ENCODE results near the gene BNC1.
A peak's percentile ranks its signal among the peaks of the same experiment; 100 is the strongest.

BNC1 gene, protein sequence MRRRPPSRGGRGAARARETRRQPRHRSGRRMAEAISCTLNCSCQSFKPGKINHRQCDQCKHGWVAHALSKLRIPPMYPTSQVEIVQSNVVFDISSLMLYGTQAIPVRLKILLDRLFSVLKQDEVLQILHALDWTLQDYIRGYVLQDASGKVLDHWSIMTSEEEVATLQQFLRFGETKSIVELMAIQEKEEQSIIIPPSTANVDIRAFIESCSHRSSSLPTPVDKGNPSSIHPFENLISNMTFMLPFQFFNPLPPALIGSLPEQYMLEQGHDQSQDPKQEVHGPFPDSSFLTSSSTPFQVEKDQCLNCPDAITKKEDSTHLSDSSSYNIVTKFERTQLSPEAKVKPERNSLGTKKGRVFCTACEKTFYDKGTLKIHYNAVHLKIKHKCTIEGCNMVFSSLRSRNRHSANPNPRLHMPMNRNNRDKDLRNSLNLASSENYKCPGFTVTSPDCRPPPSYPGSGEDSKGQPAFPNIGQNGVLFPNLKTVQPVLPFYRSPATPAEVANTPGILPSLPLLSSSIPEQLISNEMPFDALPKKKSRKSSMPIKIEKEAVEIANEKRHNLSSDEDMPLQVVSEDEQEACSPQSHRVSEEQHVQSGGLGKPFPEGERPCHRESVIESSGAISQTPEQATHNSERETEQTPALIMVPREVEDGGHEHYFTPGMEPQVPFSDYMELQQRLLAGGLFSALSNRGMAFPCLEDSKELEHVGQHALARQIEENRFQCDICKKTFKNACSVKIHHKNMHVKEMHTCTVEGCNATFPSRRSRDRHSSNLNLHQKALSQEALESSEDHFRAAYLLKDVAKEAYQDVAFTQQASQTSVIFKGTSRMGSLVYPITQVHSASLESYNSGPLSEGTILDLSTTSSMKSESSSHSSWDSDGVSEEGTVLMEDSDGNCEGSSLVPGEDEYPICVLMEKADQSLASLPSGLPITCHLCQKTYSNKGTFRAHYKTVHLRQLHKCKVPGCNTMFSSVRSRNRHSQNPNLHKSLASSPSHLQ

DNA sequence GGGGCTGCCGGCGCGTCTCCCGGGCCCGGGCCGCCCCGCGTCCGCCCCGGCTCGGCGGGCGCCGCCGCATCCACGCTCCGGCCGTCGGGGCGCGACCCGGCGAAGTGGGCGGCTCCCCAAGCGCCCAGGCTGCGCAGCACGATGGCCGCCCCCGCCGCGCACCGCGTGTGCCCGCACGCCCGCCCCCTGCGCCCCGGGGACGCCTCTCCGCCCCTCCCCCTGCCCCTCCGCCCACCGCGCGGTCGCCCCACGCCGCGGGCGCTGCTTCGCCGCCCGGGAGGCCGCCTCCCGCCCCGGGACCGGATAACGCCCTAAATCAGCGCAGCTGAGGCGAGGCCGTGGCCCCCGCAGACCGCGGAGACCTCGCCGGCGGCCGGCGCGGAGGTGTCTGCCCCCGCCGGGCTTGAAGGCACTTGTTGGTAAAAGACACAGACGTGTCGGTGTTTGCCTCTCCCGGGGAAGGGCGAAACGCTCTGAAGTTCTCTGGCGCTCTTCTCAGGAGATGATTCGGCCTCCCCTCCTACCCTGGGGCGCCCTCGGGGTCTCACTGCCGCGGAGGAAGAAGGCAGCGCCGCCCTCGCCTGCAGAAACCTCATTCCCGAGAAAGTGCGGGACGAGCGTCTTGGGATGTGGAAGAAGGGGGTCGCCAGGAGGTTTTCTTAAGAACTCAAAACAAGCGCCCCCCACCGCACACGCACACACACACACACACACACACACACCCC, at the start of gene BNC1:
TSS of gene BNC1 (minus strand) at position 106 of the 725 bp plus-strand sequence. CDS start at position 70, 36 bp downstream.
- no peak within 1 kb of the TSS for H3K27ac ChIP-seq
- H3K9ac ChIP-seq: no peak within 1 kb of the TSS
- H3K27me3 ChIP-seq: no peaks in the 10 kb centered on the region
- no peak for TF ChIP-seq Cebpa-rat (IDR thresholded peaks at IDR 0.05)
- no peaks in the 10 kb centered on the region for H3K4me1 ChIP-seq
- no peaks in the 10 kb centered on the region for H3K36me3 ChIP-seq
- no peak within 1 kb of the TSS for H3K4me2 ChIP-seq
- no peaks in the 10 kb centered on the region for H4K20me1 ChIP-seq
- no peak within 1 kb of the TSS for H3K4me3 ChIP-seq
- peaks cover 13 to 26% (median 19%) of the 10 kb centered on the region in 11 experiments for H3K9me3 ChIP-seq (replicated peaks in 1 of 11)

DNA sequence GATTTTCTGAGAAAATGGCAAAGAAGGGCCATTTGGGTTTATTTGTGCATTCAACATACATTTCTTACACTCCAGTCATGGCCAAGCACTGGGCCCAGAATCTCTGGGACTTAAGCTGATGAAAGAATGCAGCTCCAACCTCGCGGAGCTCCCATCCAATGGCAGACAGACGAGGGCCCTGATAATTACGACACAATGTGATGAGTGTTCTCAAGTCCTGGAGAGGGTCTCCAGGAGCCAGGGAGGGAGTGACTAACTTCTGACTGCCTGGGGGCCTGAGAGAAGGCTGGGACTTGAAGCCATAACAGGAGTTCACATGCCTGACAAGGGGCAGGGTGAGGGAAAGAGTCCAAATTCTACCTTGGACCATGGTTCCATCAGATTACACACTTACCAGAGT, 42.6 kb upstream of the BNC1 start:
- H3K36me3 ChIP-seq: no peaks in the 10 kb centered on the region
- peaks cover 0 to 13% (median 3%) of the 10 kb centered on the region in 10 experiments; a peak in 9 of 20 replicates for H3K4me1 ChIP-seq
- no peaks in the 10 kb centered on the region for H4K20me1 ChIP-seq
- no peak for TF ChIP-seq Cebpa-rat (IDR thresholded peaks at IDR 0.05)
- H3K27me3 ChIP-seq: no peaks in the 10 kb centered on the region
- no peak overlapping the region for H3K9ac ChIP-seq
- 0 out of 22 replicates have a peak, but pooled peaks cover 0 to 7% (median 0%) of the 10 kb centered on the region in 11 experiments for H3K9me3 ChIP-seq (replicated peaks in 1 of 11)
- no peak overlapping the region for H3K27ac ChIP-seq
- H3K4me2 ChIP-seq: no peak overlapping the region
- H3K4me3 ChIP-seq: no peak overlapping the region

DNA sequence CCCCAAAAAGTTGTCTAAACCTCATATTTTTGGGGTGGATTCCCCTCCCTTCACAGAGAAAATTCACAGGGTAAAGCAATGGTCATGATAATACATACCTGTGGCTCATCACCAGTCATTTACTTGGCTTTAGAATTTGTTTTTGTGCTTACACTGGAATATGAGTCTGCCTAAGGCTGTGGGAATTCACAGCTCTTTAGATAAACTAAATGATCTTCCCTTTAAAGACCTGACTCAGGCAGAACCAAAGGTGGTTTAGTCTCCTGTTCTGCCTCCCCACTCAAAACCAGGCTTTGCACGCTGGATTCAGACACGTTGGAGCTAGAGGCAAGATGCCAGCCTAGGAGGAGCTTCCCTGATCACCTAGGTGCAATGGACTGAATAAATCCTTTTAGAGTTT, 40.3 kb upstream of the BNC1 start:
- no peak overlapping the region for H3K9ac ChIP-seq
- no peaks in the 10 kb centered on the region for H3K36me3 ChIP-seq
- H3K4me2 ChIP-seq: no peak overlapping the region
- no peak for TF ChIP-seq Cebpa-rat (IDR thresholded peaks at IDR 0.05)
- H3K4me1 ChIP-seq: peaks cover 0 to 13% (median 3%) of the 10 kb centered on the region in 10 experiments; a peak in 9 of 20 replicates
- H3K4me3 ChIP-seq: no peak overlapping the region
- 0 out of 22 replicates have a peak, but pooled peaks cover 0 to 7% (median 0%) of the 10 kb centered on the region in 11 experiments for H3K9me3 ChIP-seq (replicated peaks in 1 of 11)
- H4K20me1 ChIP-seq: no peaks in the 10 kb centered on the region
- no peaks in the 10 kb centered on the region for H3K27me3 ChIP-seq
- H3K27ac ChIP-seq: no peak overlapping the region

DNA sequence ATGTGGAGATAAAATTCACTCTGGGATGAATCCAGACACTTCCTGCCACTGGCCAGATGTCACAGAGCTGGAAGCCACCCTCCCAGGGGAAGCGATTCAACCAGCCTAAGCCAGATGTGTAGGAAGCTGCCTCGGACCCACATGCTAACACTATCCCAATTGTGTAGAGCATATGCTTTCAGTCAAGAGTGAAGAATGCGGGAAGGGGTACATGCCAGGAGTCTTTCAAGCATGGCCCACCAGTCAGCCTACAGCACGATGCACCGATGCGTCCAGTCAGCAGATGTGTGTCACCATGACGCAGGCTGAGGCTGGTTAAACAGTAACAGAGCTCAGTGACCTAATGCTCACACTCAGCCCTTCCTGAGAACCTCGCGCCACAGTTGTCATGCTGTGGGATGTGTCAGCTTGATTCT, 38.8 kb upstream of the BNC1 start:
- no peak overlapping the region for H3K9ac ChIP-seq

DNA sequence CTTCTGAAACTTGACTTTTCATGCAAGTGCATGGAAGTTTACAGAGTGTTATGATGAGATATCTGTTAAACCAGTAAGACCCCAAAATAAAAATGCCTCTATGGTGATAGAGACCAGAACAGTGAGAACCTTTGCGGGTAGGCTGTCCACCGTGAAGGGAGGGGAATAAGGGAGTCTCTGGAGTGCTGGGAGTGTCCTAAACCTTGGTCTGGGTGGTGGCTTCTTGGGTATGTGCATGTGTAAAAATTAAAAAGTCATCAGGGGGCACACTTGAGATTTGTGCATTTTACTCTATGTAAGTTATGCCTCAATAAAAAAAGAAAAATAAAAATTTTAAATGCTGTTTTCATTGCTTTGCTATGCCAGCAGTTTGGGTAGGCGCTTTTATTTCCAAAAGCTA, 38.2 kb upstream of the BNC1 start:
- Histone ChIP-seq H3K4me1 (peaks cover 0 to 13% (median 3%) of the 10 kb centered on the region in 10 experiments; a peak in 9 of 20 replicates), H3K9me3 (replicated peaks in 1 of 11) (0 out of 22 replicates have a peak, but pooled peaks cover 0 to 7% (median 0%) of the 10 kb centered on the region in 11 experiments), H3K4me3 (no peak overlapping the region), H3K36me3 (no peaks in the 10 kb centered on the region), H4K20me1 (no peaks in the 10 kb centered on the region), H3K4me2 (no peak overlapping the region), H3K9ac (no peak overlapping the region), H3K27me3 (no peaks in the 10 kb centered on the region), H3K27ac (no peak overlapping the region)
- no peak for TF ChIP-seq Cebpa-rat (IDR thresholded peaks at IDR 0.05)

More for the DNA sequence above, 38.8 kb upstream of the BNC1 start:
- H3K4me1 ChIP-seq: peaks cover 0 to 13% (median 3%) of the 10 kb centered on the region in 10 experiments; a peak in 9 of 20 replicates
- H4K20me1 ChIP-seq: no peaks in the 10 kb centered on the region
- no peak overlapping the region for H3K27ac ChIP-seq
- H3K9me3 ChIP-seq (replicated peaks in 1 of 11): 0 out of 22 replicates have a peak, but pooled peaks cover 0 to 7% (median 0%) of the 10 kb centered on the region in 11 experiments
- H3K4me3 ChIP-seq: no peak overlapping the region
- no peaks in the 10 kb centered on the region for H3K36me3 ChIP-seq
- no peak for TF ChIP-seq Cebpa-rat (IDR thresholded peaks at IDR 0.05)
- H3K4me2 ChIP-seq: peak overlapping the region in 6 of 11 experiments; percentile 6 to 35 (median 22); a peak in 5 of 22 replicates
- H3K27me3 ChIP-seq: no peaks in the 10 kb centered on the region

DNA sequence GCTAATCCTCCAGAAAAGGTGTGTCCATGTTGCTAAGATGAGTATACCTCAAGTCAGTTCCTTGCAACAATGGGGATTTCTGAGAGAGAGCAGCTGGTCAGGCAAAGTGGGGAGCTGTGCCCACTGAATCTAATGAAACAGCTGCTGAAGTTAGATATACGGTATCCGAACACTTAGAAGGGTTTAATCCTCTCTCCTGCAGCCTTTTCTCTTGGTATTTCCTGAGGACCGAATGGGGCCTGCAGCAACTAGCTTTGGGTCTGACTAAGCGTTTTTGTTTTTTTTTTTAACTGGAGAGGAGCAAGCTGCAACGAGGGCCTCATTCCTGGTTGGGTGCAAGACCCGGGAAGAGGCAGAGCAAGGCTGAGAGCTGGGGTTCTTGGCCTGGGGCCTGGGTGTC, 37.6 kb upstream of the BNC1 start:
- no peak overlapping the region for H3K27ac ChIP-seq
- no peak for TF ChIP-seq Cebpa-rat (IDR thresholded peaks at IDR 0.05)
- no peaks in the 10 kb centered on the region for H3K27me3 ChIP-seq
- H4K20me1 ChIP-seq: no peaks in the 10 kb centered on the region
- H3K9ac ChIP-seq: no peak overlapping the region
- H3K4me3 ChIP-seq: no peak overlapping the region
- 0 out of 22 replicates have a peak, but pooled peaks cover 0 to 7% (median 0%) of the 10 kb centered on the region in 11 experiments for H3K9me3 ChIP-seq (replicated peaks in 1 of 11)
- peaks cover 0 to 13% (median 3%) of the 10 kb centered on the region in 10 experiments; a peak in 9 of 20 replicates for H3K4me1 ChIP-seq
- no peaks in the 10 kb centered on the region for H3K36me3 ChIP-seq
- no peak overlapping the region for H3K4me2 ChIP-seq

DNA sequence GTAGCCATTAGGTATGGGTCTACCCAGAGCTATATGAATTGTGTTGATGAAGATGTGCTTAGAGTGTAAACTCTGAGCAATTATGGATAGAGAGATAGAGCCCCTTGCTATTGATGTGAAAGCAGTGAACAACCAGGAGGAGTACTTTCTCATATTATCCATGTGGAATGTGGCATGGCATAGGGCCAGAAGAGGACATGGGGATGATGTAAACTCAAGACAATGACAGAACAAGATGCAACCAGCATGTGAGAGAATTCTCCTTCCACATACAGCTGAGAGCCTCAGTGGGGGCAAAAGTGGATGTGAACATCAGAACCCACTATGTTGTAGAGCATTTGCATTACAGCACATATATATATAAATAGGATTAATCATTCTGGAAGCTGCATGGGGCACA, 36.4 kb upstream of the BNC1 start:
- H3K4me1 ChIP-seq: peaks cover 0 to 13% (median 3%) of the 10 kb centered on the region in 10 experiments; a peak in 9 of 20 replicates
- H3K9me3 ChIP-seq (replicated peaks in 1 of 11): 0 out of 22 replicates have a peak, but pooled peaks cover 0 to 7% (median 0%) of the 10 kb centered on the region in 11 experiments
- no peaks in the 10 kb centered on the region for H4K20me1 ChIP-seq
- H3K4me2 ChIP-seq: no peak overlapping the region
- no peak for TF ChIP-seq Cebpa-rat (IDR thresholded peaks at IDR 0.05)
- no peak overlapping the region for H3K9ac ChIP-seq
- H3K36me3 ChIP-seq: no peaks in the 10 kb centered on the region
- no peak overlapping the region for H3K27ac ChIP-seq
- no peak overlapping the region for H3K4me3 ChIP-seq
- no peaks in the 10 kb centered on the region for H3K27me3 ChIP-seq

DNA sequence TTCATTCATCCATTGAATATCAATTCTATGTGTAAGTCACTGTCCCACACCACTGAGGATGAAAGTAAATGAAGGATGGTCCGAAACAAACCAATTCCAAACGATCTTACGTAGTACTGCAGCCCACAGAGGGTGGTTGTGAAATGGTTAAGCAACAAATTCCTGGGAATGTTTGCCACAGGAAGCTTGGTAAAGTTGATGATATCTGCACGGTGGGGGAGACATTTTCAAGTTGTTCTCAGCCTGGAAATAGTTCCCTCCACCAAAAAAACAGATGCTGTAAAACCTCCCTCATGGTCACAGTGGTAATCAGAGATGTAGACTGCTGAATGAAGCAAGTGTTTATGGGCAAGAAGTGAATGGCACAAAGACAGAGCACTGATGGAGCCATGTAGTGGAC, 35.9 kb upstream of the BNC1 start:
- Histone ChIP-seq H3K4me3 (no peak overlapping the region), H3K4me1 (peaks cover 0 to 13% (median 3%) of the 10 kb centered on the region in 10 experiments; a peak in 9 of 20 replicates), H3K9me3 (replicated peaks in 1 of 11) (0 out of 22 replicates have a peak, but pooled peaks cover 0 to 7% (median 0%) of the 10 kb centered on the region in 11 experiments), H3K27me3 (no peaks in the 10 kb centered on the region), H4K20me1 (no peaks in the 10 kb centered on the region), H3K4me2 (no peak overlapping the region), H3K27ac (no peak overlapping the region), H3K36me3 (no peaks in the 10 kb centered on the region), H3K9ac (no peak overlapping the region)
- TF ChIP-seq Cebpa-rat (IDR thresholded peaks at IDR 0.05): no peak
